Panc1 (cell line): ENCODE data around the gene FBXL17.

ENCODE experiments used
- SIN3A ChIP-seq: IDR thresholded peaks from 2 replicates; pipeline ENCODE4 v1.6.1; 2012; ENCODE audit warnings: low read depth, mild to moderate bottlenecking, low read length, moderate library complexity, borderline replicate concordance; ENCODE audit not compliant: insufficient read depth
- TCF7L2 ChIP-seq: IDR thresholded peaks from 2 replicates; pipeline ENCODE4 v1.6.1; 2011; ENCODE audit warnings: mild to moderate bottlenecking, low read depth, low read length, inconsistent platforms
- TF ChIP-seq, protein P1 (sequence below): fragments of 450-650 bp; IDR thresholded peaks from 2 replicates; pipeline ENCODE4 v1.5.1; 2017; ENCODE audit warnings: mild to moderate bottlenecking
- TF ChIP-seq, protein P2 (sequence below), 2 experiments: IDR thresholded peaks; 2 replicates each; pipeline ENCODE4 v1.6.1; 2011 to 2012; ENCODE audit warnings: low read depth in 2 of 2, control low read depth in 1 of 2, low read length in 1 of 2, mild to moderate bottlenecking in 1 of 2, moderate library complexity in 1 of 2; ENCODE audit not compliant: insufficient read depth in 1 of 2

GRCh38 chr5:108059334-108059733, 322.6 kb downstream of the FBXL17 start:
- TF ChIP-seq, protein P1, sequence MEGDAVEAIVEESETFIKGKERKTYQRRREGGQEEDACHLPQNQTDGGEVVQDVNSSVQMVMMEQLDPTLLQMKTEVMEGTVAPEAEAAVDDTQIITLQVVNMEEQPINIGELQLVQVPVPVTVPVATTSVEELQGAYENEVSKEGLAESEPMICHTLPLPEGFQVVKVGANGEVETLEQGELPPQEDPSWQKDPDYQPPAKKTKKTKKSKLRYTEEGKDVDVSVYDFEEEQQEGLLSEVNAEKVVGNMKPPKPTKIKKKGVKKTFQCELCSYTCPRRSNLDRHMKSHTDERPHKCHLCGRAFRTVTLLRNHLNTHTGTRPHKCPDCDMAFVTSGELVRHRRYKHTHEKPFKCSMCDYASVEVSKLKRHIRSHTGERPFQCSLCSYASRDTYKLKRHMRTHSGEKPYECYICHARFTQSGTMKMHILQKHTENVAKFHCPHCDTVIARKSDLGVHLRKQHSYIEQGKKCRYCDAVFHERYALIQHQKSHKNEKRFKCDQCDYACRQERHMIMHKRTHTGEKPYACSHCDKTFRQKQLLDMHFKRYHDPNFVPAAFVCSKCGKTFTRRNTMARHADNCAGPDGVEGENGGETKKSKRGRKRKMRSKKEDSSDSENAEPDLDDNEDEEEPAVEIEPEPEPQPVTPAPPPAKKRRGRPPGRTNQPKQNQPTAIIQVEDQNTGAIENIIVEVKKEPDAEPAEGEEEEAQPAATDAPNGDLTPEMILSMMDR, result no peak
- TF ChIP-seq TCF7L2, result no peak
- TF ChIP-seq, protein P2, sequence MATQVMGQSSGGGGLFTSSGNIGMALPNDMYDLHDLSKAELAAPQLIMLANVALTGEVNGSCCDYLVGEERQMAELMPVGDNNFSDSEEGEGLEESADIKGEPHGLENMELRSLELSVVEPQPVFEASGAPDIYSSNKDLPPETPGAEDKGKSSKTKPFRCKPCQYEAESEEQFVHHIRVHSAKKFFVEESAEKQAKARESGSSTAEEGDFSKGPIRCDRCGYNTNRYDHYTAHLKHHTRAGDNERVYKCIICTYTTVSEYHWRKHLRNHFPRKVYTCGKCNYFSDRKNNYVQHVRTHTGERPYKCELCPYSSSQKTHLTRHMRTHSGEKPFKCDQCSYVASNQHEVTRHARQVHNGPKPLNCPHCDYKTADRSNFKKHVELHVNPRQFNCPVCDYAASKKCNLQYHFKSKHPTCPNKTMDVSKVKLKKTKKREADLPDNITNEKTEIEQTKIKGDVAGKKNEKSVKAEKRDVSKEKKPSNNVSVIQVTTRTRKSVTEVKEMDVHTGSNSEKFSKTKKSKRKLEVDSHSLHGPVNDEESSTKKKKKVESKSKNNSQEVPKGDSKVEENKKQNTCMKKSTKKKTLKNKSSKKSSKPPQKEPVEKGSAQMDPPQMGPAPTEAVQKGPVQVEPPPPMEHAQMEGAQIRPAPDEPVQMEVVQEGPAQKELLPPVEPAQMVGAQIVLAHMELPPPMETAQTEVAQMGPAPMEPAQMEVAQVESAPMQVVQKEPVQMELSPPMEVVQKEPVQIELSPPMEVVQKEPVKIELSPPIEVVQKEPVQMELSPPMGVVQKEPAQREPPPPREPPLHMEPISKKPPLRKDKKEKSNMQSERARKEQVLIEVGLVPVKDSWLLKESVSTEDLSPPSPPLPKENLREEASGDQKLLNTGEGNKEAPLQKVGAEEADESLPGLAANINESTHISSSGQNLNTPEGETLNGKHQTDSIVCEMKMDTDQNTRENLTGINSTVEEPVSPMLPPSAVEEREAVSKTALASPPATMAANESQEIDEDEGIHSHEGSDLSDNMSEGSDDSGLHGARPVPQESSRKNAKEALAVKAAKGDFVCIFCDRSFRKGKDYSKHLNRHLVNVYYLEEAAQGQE (IDR thresholded peaks at IDR 0.05; ENCODE audit: insufficient read depth in 1 of 2, low read depth in 2 of 2, low read length in 1 of 2), result no peak
- no peak for TF ChIP-seq SIN3A
